PC-3 (cell line): Measurements from ENCODE around the gene GAB4. TPM values are rescaled to one million over a fixed set of nuclear protein-coding genes. Genes with fewer than 3 reads are reported as not detected.

Experiments used
- ATAC-seq: fragments of 200-7000 bp; cut with Tn5 transposase; 2 replicates; pipeline ENCODE4 v1.9.1; 2020; ENCODE audit warnings: mild to moderate bottlenecking, moderate library complexity
- BruUV-seq: library from RNA; stranded (reverse); fragments of 400-500 nt; replicated peaks from 2 replicates; lab custom pipeline; 2021; lab: Mats Ljungman, UMichigan
- CTCF ChIA-PET: fragments of 300-600 bp; sonication (Branson Sonifier 250); formaldehyde crosslinking; loops from one replicate; lab custom pipeline; 2022; ENCODE audit warnings: antibody characterized with exemption; lab: Charles Lee
- POLR2A ChIA-PET: fragments of 300-600 bp; sonication (Branson Sonifier 250); formaldehyde crosslinking; loops from one replicate; lab custom pipeline; 2022; ENCODE audit warnings: antibody characterized with exemption; ENCODE audit not compliant: unreplicated experiment; lab: Charles Lee
- DNase-seq: peaks from one replicate; pipeline ENCODE4 v3.0.0-alpha.2; 2015
- H2AFZ ChIP-seq: fragments of 300-600 bp; sonication (generic); 2 replicates; pipeline ENCODE4 v1.6.0; 2016; ENCODE audit warnings: antibody characterized with exemption, low read length
- H3F3A ChIP-seq: fragments of 300-600 bp; sonication (generic); one replicate; pipeline ENCODE4 v1.6.0; 2017; ENCODE audit warnings: antibody characterized with exemption, low read length, control low read depth, mild to moderate bottlenecking; ENCODE audit not compliant: unreplicated experiment
- H3K27ac ChIP-seq: fragments of 300-600 bp; sonication (generic); 2 replicates; pipeline ENCODE4 v1.5.1; 2016; ENCODE audit warnings: mild to moderate bottlenecking, low read length
- H3K27me3 ChIP-seq: fragments of 300-600 bp; sonication (generic); 2 replicates; pipeline ENCODE4 v1.6.1; 2016; ENCODE audit warnings: low read length, mixed read lengths
- H3K36me3 ChIP-seq: fragments of 300-600 bp; sonication (generic); 2 replicates; pipeline ENCODE4 v1.6.1; 2016; ENCODE audit warnings: low read depth, mixed run types, low read length, mixed read lengths
- H3K4me1 ChIP-seq: fragments of 300-600 bp; sonication (generic); 2 replicates; pipeline ENCODE4 v1.5.1; 2016; ENCODE audit warnings: low read length; ENCODE audit not compliant: insufficient read depth
- H3K4me2 ChIP-seq: fragments of 300-600 bp; sonication (generic); 2 replicates; pipeline ENCODE4 v1.6.0; 2016; ENCODE audit warnings: low read length
- H3K4me3 ChIP-seq: fragments of 300-600 bp; sonication (generic); 2 replicates; pipeline ENCODE4 v1.5.1; 2016; ENCODE audit warnings: mild to moderate bottlenecking, low read length, mixed read lengths
- H3K79me2 ChIP-seq: fragments of 300-600 bp; sonication (generic); 2 replicates; pipeline ENCODE4 v1.6.1; 2017; ENCODE audit warnings: low read length, mixed read lengths
- H3K9ac ChIP-seq: fragments of 300-600 bp; sonication (generic); 2 replicates; pipeline ENCODE4 v1.6.0; 2016; ENCODE audit warnings: mild to moderate bottlenecking, low read length
- H3K9me2 ChIP-seq: fragments of 300-600 bp; sonication (generic); replicated peaks from 2 replicates; pipeline ENCODE4 v1.6.1; 2016; ENCODE audit warnings: mixed run types, low read length, mixed read lengths
- H3K9me3 ChIP-seq: fragments of 300-600 bp; sonication (generic); 2 replicates; pipeline ENCODE4 v1.6.1; 2016; ENCODE audit warnings: low read length, mixed read lengths
- H4K20me1 ChIP-seq: fragments of 300-600 bp; sonication (generic); 2 replicates; pipeline ENCODE4 v1.6.1; 2016; ENCODE audit warnings: low read length, mixed read lengths
- EZH2 ChIP-seq: fragments of 300-600 bp; sonication (generic); IDR thresholded peaks from one replicate; pipeline ENCODE4 v1.6.1; 2017; ENCODE audit warnings: antibody characterized with exemption, mild to moderate bottlenecking, low read length; ENCODE audit not compliant: unreplicated experiment
- EZH2phosphoT487 ChIP-seq: fragments of 300-600 bp; sonication (generic); IDR thresholded peaks from 2 replicates; pipeline ENCODE4 v1.6.1; 2018; ENCODE audit warnings: mild to moderate bottlenecking, antibody characterized with exemption, low read length, borderline replicate concordance
- intact Hi-C: fragments of 100-400 bp; cut with micrococcal nuclease; formaldehyde crosslinking; loops from 2 replicates; pipeline ENCODE4 v1.9.0; 2023
- total RNA-seq: library from RNA; depleted of rRNA; stranded (reverse); fragments of >200 nt; gene quantifications from 2 replicates; pipeline ENCODE4 v1.2.3, GENCODE V29; 2014
- TF ChIP-seq, protein P1 (sequence below): fragments of 300-600 bp; sonication (generic); conservative IDR thresholded peaks from 2 replicates; pipeline ENCODE4 v1.5.1; 2017; ENCODE audit warnings: antibody characterized with exemption, low read depth, mild to moderate bottlenecking, low read length

Gene GAB4
- total RNA-seq, 1 experiment from 2014 or later, result not detected

DNA sequence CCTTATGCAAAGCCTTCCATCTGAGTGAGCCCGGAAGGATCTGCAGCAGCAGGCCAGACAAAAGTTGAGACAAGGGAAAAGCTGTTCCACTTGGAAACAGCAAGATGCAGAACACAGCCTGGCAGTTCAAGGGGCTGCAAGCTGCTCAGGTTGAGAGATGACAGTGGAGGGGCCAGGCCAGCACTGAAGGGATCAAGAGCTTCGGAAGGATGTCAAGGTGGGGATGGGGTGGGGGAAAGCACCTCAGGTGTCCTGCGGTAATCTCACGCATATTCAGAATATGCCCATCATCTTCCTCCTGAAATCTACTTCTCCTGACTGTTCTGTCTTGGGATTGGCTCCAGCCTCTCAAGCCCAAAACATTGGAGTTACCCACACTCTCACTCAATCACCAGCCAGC lies 35.7 kb downstream of the GAB4 start:
- Histone ChIP-seq H3K4me1 (no peaks in the 10 kb centered on the region), H3K27me3 (no peaks in the 10 kb centered on the region), H3K9me2 (no peaks in the 10 kb centered on the region), H3K79me2 (no peaks in the 10 kb centered on the region), H3K36me3 (no peaks in the 10 kb centered on the region), H3K9me3 (no peaks in the 10 kb centered on the region), H4K20me1 (no peaks in the 10 kb centered on the region), H3K9ac (no peak overlapping the region), H3K4me2 (no peak overlapping the region), H3K27ac (no peak overlapping the region), H3F3A (no peaks in the 10 kb centered on the region), H2AFZ (no peak overlapping the region), H3K4me3 (no peak overlapping the region)
- ChIA-PET CTCF (no interaction called here), POLR2A (no interaction called here)
- TF ChIP-seq EZH2phosphoT487 (no peak), EZH2 (no peak)
- TF ChIP-seq, protein P1, sequence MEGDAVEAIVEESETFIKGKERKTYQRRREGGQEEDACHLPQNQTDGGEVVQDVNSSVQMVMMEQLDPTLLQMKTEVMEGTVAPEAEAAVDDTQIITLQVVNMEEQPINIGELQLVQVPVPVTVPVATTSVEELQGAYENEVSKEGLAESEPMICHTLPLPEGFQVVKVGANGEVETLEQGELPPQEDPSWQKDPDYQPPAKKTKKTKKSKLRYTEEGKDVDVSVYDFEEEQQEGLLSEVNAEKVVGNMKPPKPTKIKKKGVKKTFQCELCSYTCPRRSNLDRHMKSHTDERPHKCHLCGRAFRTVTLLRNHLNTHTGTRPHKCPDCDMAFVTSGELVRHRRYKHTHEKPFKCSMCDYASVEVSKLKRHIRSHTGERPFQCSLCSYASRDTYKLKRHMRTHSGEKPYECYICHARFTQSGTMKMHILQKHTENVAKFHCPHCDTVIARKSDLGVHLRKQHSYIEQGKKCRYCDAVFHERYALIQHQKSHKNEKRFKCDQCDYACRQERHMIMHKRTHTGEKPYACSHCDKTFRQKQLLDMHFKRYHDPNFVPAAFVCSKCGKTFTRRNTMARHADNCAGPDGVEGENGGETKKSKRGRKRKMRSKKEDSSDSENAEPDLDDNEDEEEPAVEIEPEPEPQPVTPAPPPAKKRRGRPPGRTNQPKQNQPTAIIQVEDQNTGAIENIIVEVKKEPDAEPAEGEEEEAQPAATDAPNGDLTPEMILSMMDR, result no peak
- BruUV-seq, result no TSS peak
- intact Hi-C loops, result no loop called here
- DNase-seq, result no peak
- no peak for ATAC-seq

DNA sequence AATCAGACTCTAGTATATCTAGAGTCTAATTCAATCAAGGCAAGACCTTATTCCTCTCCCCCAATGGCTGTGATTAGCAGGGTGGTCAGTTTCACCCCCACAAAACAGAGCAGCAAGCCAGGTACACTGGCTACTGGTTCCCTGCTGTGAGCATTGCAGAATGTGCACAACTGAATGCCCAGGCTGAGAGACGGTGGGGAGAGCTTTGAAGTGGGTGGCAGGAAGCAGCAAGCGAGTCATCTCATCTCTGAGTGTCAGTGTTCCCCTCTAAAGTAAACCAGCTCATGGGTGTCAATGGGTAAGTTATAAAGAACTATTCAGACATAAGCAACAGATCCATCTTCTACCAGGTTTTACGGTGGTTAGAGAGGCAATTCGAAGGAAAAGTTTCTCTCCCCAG lies 37.6 kb downstream of the GAB4 start:
- H3K79me2 ChIP-seq, result no peaks in the 10 kb centered on the region

More for the DNA sequence above, 37.6 kb downstream of the GAB4 start:
- Histone ChIP-seq H3K9me2 (no peaks in the 10 kb centered on the region), H3K27ac (no peak overlapping the region), H3F3A (no peaks in the 10 kb centered on the region), H3K9me3 (no peaks in the 10 kb centered on the region), H3K27me3 (no peaks in the 10 kb centered on the region), H2AFZ (no peak overlapping the region), H3K9ac (no peak overlapping the region), H4K20me1 (no peaks in the 10 kb centered on the region), H3K4me3 (no peak overlapping the region), H3K36me3 (no peaks in the 10 kb centered on the region), H3K4me2 (no peak overlapping the region), H3K4me1 (no peaks in the 10 kb centered on the region)
- BruUV-seq, result no TSS peak
- TF ChIP-seq EZH2, result no peak
- TF ChIP-seq EZH2phosphoT487, result no peak
- TF ChIP-seq, protein P1, result no peak
- intact Hi-C loops, result no loop called here
- ChIA-PET CTCF (no interaction called here), POLR2A (no interaction called here)
- DNase-seq, result no peak
- ATAC-seq, result no peak
